H9 (cell line): ENCODE data around the gene RBM4B. TPM values are rescaled to one million over a fixed set of nuclear protein-coding genes. Genes with fewer than 3 reads are reported as not detected.

ENCODE experiments used
- DNase-seq: peaks from one replicate; pipeline ENCODE4 v3.0.0-alpha.2; 2017
- H2AFZ ChIP-seq: one replicate; pipeline ENCODE4 v1.6.1; 2013; ENCODE audit warnings: mild to moderate bottlenecking, low read length, control low read depth, moderate library complexity
- H2AK5ac ChIP-seq: 2 replicates; pipeline ENCODE4 v1.6.1; 2013; ENCODE audit warnings: low read length, control low read depth, mixed read lengths; ENCODE audit not compliant: insufficient read length
- H2BK120ac ChIP-seq: one replicate; pipeline ENCODE4 v1.6.1; 2013; ENCODE audit warnings: low read depth, mild to moderate bottlenecking, low read length, control low read depth, inconsistent platforms; ENCODE audit not compliant: poor library complexity, severe bottlenecking
- H2BK12ac ChIP-seq: 2 replicates; pipeline ENCODE4 v1.6.1; 2013; ENCODE audit warnings: low read length, control low read depth, mixed read lengths, low read depth; ENCODE audit not compliant: insufficient read length
- H2BK15ac ChIP-seq: 2 replicates; pipeline ENCODE4 v1.6.1; 2013; ENCODE audit warnings: low read depth, low read length, control low read depth
- H2BK20ac ChIP-seq: one replicate; pipeline ENCODE4 v1.6.1; 2013; ENCODE audit warnings: low read depth, mild to moderate bottlenecking, low read length, control low read depth, inconsistent platforms; ENCODE audit not compliant: poor library complexity, severe bottlenecking
- H2BK5ac ChIP-seq: 2 replicates; pipeline ENCODE4 v1.6.1; 2013; ENCODE audit warnings: low read length, control low read depth, mixed read lengths; ENCODE audit not compliant: insufficient read length
- H3K14ac ChIP-seq: 2 replicates; pipeline ENCODE4 v1.6.1; 2013; ENCODE audit warnings: low read length, control low read depth; ENCODE audit not compliant: insufficient read depth
- H3K18ac ChIP-seq: 2 replicates; pipeline ENCODE4 v1.6.1; 2013; ENCODE audit warnings: low read depth, mild to moderate bottlenecking, mixed read lengths, low read length, control low read depth; ENCODE audit not compliant: insufficient read length
- H3K23ac ChIP-seq: 2 replicates; pipeline ENCODE4 v1.6.1; 2013; ENCODE audit warnings: low read length, control low read depth, mixed read lengths, low read depth; ENCODE audit not compliant: insufficient read length
- H3K23me2 ChIP-seq: 2 replicates; pipeline ENCODE4 v1.6.1; 2013; ENCODE audit warnings: low read depth, mild to moderate bottlenecking, mixed read lengths, low read length, control low read depth; ENCODE audit not compliant: insufficient read length, poor library complexity, severe bottlenecking
- H3K27ac ChIP-seq: 2 replicates; pipeline ENCODE4 v1.5.1; 2013; ENCODE audit warnings: low read length, control low read depth, mixed read lengths, low read depth; ENCODE audit not compliant: insufficient read length
- H3K27me3 ChIP-seq: 2 replicates; pipeline ENCODE4 v1.6.1; 2013; ENCODE audit warnings: low read length, control low read depth, inconsistent platforms; ENCODE audit not compliant: insufficient read depth
- H3K4ac ChIP-seq: 2 replicates; pipeline ENCODE4 v1.6.1; 2013; ENCODE audit warnings: low read depth, mild to moderate bottlenecking, control low read depth, inconsistent platforms, low read length, moderate library complexity
- H3K4me1 ChIP-seq: 2 replicates; pipeline ENCODE4 v1.6.1; 2013; ENCODE audit warnings: low read length, control low read depth, inconsistent platforms; ENCODE audit not compliant: insufficient read depth
- H3K4me2 ChIP-seq: 2 replicates; pipeline ENCODE4 v1.6.1; 2013; ENCODE audit warnings: low read length, control low read depth, mixed read lengths; ENCODE audit not compliant: insufficient read length, insufficient read depth
- H3K56ac ChIP-seq: 2 replicates; pipeline ENCODE4 v1.6.1; 2013; ENCODE audit warnings: low read depth, mild to moderate bottlenecking, mixed read lengths, low read length, control low read depth; ENCODE audit not compliant: insufficient read length
- H3K79me1 ChIP-seq: 2 replicates; pipeline ENCODE4 v1.6.1; 2013; ENCODE audit warnings: low read depth, mild to moderate bottlenecking, moderate library complexity, low read length, control low read depth, inconsistent platforms; ENCODE audit not compliant: insufficient read depth, poor library complexity, severe bottlenecking
- H3K79me2 ChIP-seq: 2 replicates; pipeline ENCODE4 v1.6.1; 2013; ENCODE audit warnings: low read length, control low read depth, inconsistent platforms; ENCODE audit not compliant: insufficient read depth
- H3K9ac ChIP-seq: 2 replicates; pipeline ENCODE4 v1.6.1; 2013; ENCODE audit warnings: low read length, control low read depth, mixed read lengths; ENCODE audit not compliant: insufficient read length; ENCODE audit errors: extremely low read depth
- H3K9me3 ChIP-seq: one replicate; pipeline ENCODE4 v1.6.1; 2013; ENCODE audit warnings: low read depth, low read length, inconsistent platforms; ENCODE audit not compliant: control insufficient read depth
- H3T11ph ChIP-seq: one replicate; pipeline ENCODE4 v1.6.1; 2013; ENCODE audit warnings: mild to moderate bottlenecking, low read length, control low read depth, inconsistent platforms
- H4K20me1 ChIP-seq: one replicate; pipeline ENCODE4 v1.6.1; 2013; ENCODE audit not compliant: control insufficient read depth, insufficient read length, insufficient read depth
- H4K5ac ChIP-seq: 2 replicates; pipeline ENCODE4 v1.6.1; 2013; ENCODE audit warnings: low read depth, mild to moderate bottlenecking, mixed read lengths, low read length, control low read depth; ENCODE audit not compliant: insufficient read length
- H4K8ac ChIP-seq: replicated peaks from 2 replicates; pipeline ENCODE4 v1.6.1; 2013; ENCODE audit warnings: low read length, control low read depth, mixed read lengths, low read depth; ENCODE audit not compliant: insufficient read length
- H4K91ac ChIP-seq: 2 replicates; pipeline ENCODE4 v1.6.1; 2013; ENCODE audit warnings: low read depth, mild to moderate bottlenecking, moderate library complexity, mixed read lengths, low read length, control low read depth; ENCODE audit not compliant: insufficient read length
- H3K27ac Mint-ChIP-seq, 3 experiments: 2 replicates in 2 of 3; 3 replicates in 1 of 3; pipeline ENCODE4 v1.8.0; 2020 to 2021; ENCODE audit warnings: mixed read lengths in 3 of 3, mild to moderate bottlenecking in 1 of 3, moderate library complexity in 1 of 3
- H3K27me3 Mint-ChIP-seq: 2 replicates; pipeline ENCODE4 v1.8.0; 2021; ENCODE audit warnings: low read depth, mild to moderate bottlenecking, moderate library complexity, mixed read lengths
- H3K36me3 Mint-ChIP-seq, 3 experiments: 2 replicates in 2 of 3; 3 replicates in 1 of 3; pipeline ENCODE4 v1.8.0; 2020 to 2021; ENCODE audit warnings: low read depth in 3 of 3, mixed read lengths in 3 of 3; ENCODE audit not compliant: insufficient read depth in 1 of 3
- H3K4me1 Mint-ChIP-seq, 2 experiments: 2 replicates each; pipeline ENCODE4 v1.8.0; 2020; ENCODE audit warnings: mixed read lengths in 2 of 2
- H3K4me3 Mint-ChIP-seq, 2 experiments: 2 replicates in 1 of 2; 3 replicates in 1 of 2; pipeline ENCODE4 v1.8.0; 2020 to 2021; ENCODE audit warnings: mild to moderate bottlenecking in 2 of 2, mixed read lengths in 2 of 2, moderate library complexity in 1 of 2
- H3K9me3 Mint-ChIP-seq, 2 experiments: 2 replicates in 1 of 2; 3 replicates in 1 of 2; pipeline ENCODE4 v1.8.0; 2020; ENCODE audit warnings: mild to moderate bottlenecking in 2 of 2, mixed read lengths in 2 of 2, moderate library complexity in 1 of 2
- CTCF ChIP-seq: fragments of 200-600 bp; sonication (generic); conservative IDR thresholded peaks from 3 replicates; pipeline ENCODE4 v1.8.0; 2021; ENCODE audit warnings: antibody characterized with exemption, mild to moderate bottlenecking
- WGBS: extraction: QIAGEN DNeasy Blood & Tissue Kit; methylation state at CpG from one replicate; pipeline ENCODE4 v1.1.7; 2013; ENCODE audit warnings: missing lambda C conversion rate, low lambda C conversion rate, mixed read lengths; ENCODE audit not compliant: insufficient read length; ENCODE audit errors: extremely low coverage; 5-methylcytosine and 5-hydroxymethylcytosine counted together
- total RNA-seq: library from RNA; stranded (reverse); gene quantifications from 2 replicates; pipeline ENCODE4 v1.2.1, GENCODE V29; 2021

Gene RBM4B
- total RNA-seq, 1 experiment from 2014 or later = 34.0 TPM

- peaks cover 6% of the 10 kb centered on the region for H3K79me1 ChIP-seq
- H3K23me2 ChIP-seq = peaks cover 14% of the 10 kb centered on the region
- H3K9ac ChIP-seq = peak within 1 kb of the TSS; percentile 91
- no peak within 1 kb of the TSS for H4K5ac ChIP-seq
- H3K27ac Mint-ChIP-seq = peak within 1 kb of the TSS; percentile 99 to 100 (median 99)
- no peaks in the 10 kb centered on the region for H4K20me1 ChIP-seq
- no peak within 1 kb of the TSS for H4K91ac ChIP-seq
- H3K4me1 ChIP-seq = no peaks in the 10 kb centered on the region; the same call in 1 of the 2 replicates
- no peak within 1 kb of the TSS for H4K8ac ChIP-seq
- no peak within 1 kb of the TSS for H2BK120ac ChIP-seq
- H3K4me3 Mint-ChIP-seq = peak within 1 kb of the TSS; percentile 97 to 98
- WGBS = no CpG with 5 or more reads among the region's 90 CpGs
- peak within 1 kb of the TSS; percentile 40 for H3K27ac ChIP-seq
- H2BK5ac ChIP-seq = peak within 1 kb of the TSS; percentile 64
- peaks cover 29 to 41% of the 10 kb centered on the region in 2 experiments for H3K4me1 Mint-ChIP-seq
- no peaks in the 10 kb centered on the region; a peak in 2 of 5 replicates for H3K9me3 Mint-ChIP-seq
- no peak within 1 kb of the TSS for H3K23ac ChIP-seq
- H2BK15ac ChIP-seq = no peak within 1 kb of the TSS
- TF ChIP-seq CTCF = no peak
- peaks cover 44% of the 10 kb centered on the region for H3K79me2 ChIP-seq
- DNase-seq = peak; percentile 99
- no peak within 1 kb of the TSS for H2AK5ac ChIP-seq
- H3T11ph ChIP-seq = no peak within 1 kb of the TSS
- H2AFZ ChIP-seq = no peak within 1 kb of the TSS
- H2BK12ac ChIP-seq = no peak within 1 kb of the TSS
- H3K27me3 ChIP-seq = no peaks in the 10 kb centered on the region
- no peak within 1 kb of the TSS; the same call in 1 of the 2 replicates for H3K4ac ChIP-seq
- H3K9me3 ChIP-seq = no peaks in the 10 kb centered on the region
- H3K18ac ChIP-seq = peak within 1 kb of the TSS; percentile 99
- H3K27me3 Mint-ChIP-seq = no peaks in the 10 kb centered on the region
- peak within 1 kb of the TSS; percentile 41 for H3K56ac ChIP-seq
- H2BK20ac ChIP-seq = no peak within 1 kb of the TSS
- peaks cover 25 to 44% (median 38%) of the 10 kb centered on the region in 3 experiments for H3K36me3 Mint-ChIP-seq
- peak within 1 kb of the TSS; percentile 86 for H3K4me2 ChIP-seq
- H3K14ac ChIP-seq = peak within 1 kb of the TSS; percentile 98
These were observed 61.1 kb downstream of the RBM4B start, which contains the start of gene RBM14 for GRCh38 chr11:66616379-66617154. Gene RBM14 (plus strand): TSS chr11:66616630. CDS start chr11:66616721, 91 bp downstream.

Other genes with a start within 250 kb of the RBM4B start
- gene MRPL11, start 239.0 kb downstream of the RBM4B start, total RNA-seq = 105 and 106 TPM in 2 replicates
- gene PELI3, start 211.0 kb downstream of the RBM4B start, total RNA-seq = 9.3 and 10.3 TPM in 2 replicates
- gene DPP3, start 197.5 kb downstream of the RBM4B start, total RNA-seq = 83.1 and 85.3 TPM in 2 replicates
- 27.2 and 29.5 TPM in 2 replicates for gene BBS1, start 167.3 kb downstream of the RBM4B start, total RNA-seq
- gene ZDHHC24, start 131.8 kb downstream of the RBM4B start, total RNA-seq = 8.1 and 8.9 TPM in 2 replicates
- gene ACTN3, start 131.0 kb downstream of the RBM4B start, total RNA-seq = 45.7 TPM in 2 replicates
- gene CTSF, start 109.3 kb downstream of the RBM4B start, total RNA-seq = 0.48 and 0.98 TPM in 2 replicates
- gene CCDC87, start 84.8 kb downstream of the RBM4B start, total RNA-seq = 0.88 and 1.1 TPM in 2 replicates
- 57.5 and 61.1 TPM in 2 replicates for gene CCS, start 84.7 kb downstream of the RBM4B start, total RNA-seq
- 164 and 171 TPM in 2 replicates for gene RBM14, start 61.3 kb downstream of the RBM4B start, total RNA-seq
- 264 and 272 TPM in 2 replicates for gene RBM4, start 39.2 kb downstream of the RBM4B start, total RNA-seq
- gene SPTBN2, start 51.3 kb upstream of the RBM4B start, total RNA-seq = 80.4 and 84.8 TPM in 2 replicates
- 49.0 and 52.5 TPM in 2 replicates for gene RCE1, start 165.6 kb upstream of the RBM4B start, total RNA-seq
- 65.1 and 66.7 TPM in 2 replicates for gene LRFN4, start 179.2 kb upstream of the RBM4B start, total RNA-seq